ENCODE data around the gene ANKRD9. TPM values are rescaled to one million over a fixed set of nuclear protein-coding genes. Genes with fewer than 3 reads are reported as not detected.

Gene ANKRD9
- total and polyA plus RNA-seq, 2 donors (not counting 3 experiments of a cell fraction or from before 2014, with no cell fraction given): 21.0 to 24.6 TPM

DNA sequence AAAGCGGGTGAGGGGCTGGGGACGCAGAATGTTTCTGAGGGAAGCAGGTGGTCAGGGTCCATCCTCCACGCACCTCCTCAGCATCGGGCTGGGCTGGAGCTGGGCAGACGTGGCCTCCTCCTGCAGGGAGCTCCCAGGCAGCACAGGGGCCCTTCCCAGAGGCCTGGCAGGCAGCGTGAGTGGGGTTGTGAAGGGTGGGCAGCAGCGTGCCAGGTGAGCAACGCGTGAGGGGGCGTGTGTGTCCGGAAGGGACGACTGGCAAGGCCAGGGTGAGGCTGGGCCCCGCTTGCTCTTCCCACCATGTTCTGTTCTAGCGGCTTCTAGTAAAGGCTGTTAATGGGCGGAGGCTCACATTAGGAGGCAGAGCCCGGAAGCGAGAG lies 17.1 kb downstream of the ANKRD9 start:
- ChIA-PET CTCF (no interaction called here), POLR2A (no interaction called here)
- H3K4me1 ChIP-seq (ENCODE audit: control insufficient read depth, extremely low read depth, insufficient read depth, low read length): no peaks in the 10 kb centered on the region
- no TSS peak for BruUV-seq (replicated peaks)
- H3K27me3 ChIP-seq (ENCODE audit: control insufficient read depth in 2 of 2, insufficient read depth in 2 of 2, low read length in 2 of 2): no peaks in the 10 kb centered on the region
- dilution Hi-C loops (cut with MboI; ENCODE audit: extremely low pct_ligation_motif_present, low sequenced_read_pairs): no loop called here
- no peaks in the 10 kb centered on the region for H4K20me1 ChIP-seq (replicated peaks; ENCODE audit: control insufficient read depth, extremely low read depth, insufficient read depth, low read length)
- no peaks in the 10 kb centered on the region for H3K79me2 ChIP-seq (ENCODE audit: control insufficient read depth, insufficient read depth, low read length)
- H3K4me2 ChIP-seq (ENCODE audit: insufficient read depth, low read length): no peak overlapping the region
- no peaks in the 10 kb centered on the region for H3K9me1 ChIP-seq (replicated peaks; ENCODE audit: control insufficient read depth, extremely low read depth, insufficient read depth, low read length)
- H3K9ac ChIP-seq (replicated peaks; ENCODE audit: extremely low read depth, insufficient read depth, low read length): no peak overlapping the region
- intact Hi-C loops (cut with micrococcal nuclease): no loop called here
- H2AFZ ChIP-seq (ENCODE audit: low read depth, low read length): no peak overlapping the region
- no peak for TF ChIP-seq EZH2 (IDR thresholded peaks at IDR 0.05; ENCODE audit: borderline replicate concordance, low read depth, low read length, severe bottlenecking)
- TF ChIP-seq GATA2 (IDR thresholded peaks at IDR 0.05; ENCODE audit: insufficient read depth, insufficient read length, low read depth, low read length): no peak
- no peak for TF ChIP-seq JUN (IDR thresholded peaks at IDR 0.05; ENCODE audit: borderline replicate concordance, insufficient read depth, insufficient read length, low read depth)
- TF ChIP-seq, protein P1, sequence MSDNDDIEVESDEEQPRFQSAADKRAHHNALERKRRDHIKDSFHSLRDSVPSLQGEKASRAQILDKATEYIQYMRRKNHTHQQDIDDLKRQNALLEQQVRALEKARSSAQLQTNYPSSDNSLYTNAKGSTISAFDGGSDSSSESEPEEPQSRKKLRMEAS (IDR thresholded peaks at IDR 0.05; ENCODE audit: insufficient read depth, insufficient read length): no peak
- no peak for TF ChIP-seq MYC (IDR thresholded peaks at IDR 0.05; ENCODE audit: low read depth, low read length)
- TF ChIP-seq, protein P2, sequence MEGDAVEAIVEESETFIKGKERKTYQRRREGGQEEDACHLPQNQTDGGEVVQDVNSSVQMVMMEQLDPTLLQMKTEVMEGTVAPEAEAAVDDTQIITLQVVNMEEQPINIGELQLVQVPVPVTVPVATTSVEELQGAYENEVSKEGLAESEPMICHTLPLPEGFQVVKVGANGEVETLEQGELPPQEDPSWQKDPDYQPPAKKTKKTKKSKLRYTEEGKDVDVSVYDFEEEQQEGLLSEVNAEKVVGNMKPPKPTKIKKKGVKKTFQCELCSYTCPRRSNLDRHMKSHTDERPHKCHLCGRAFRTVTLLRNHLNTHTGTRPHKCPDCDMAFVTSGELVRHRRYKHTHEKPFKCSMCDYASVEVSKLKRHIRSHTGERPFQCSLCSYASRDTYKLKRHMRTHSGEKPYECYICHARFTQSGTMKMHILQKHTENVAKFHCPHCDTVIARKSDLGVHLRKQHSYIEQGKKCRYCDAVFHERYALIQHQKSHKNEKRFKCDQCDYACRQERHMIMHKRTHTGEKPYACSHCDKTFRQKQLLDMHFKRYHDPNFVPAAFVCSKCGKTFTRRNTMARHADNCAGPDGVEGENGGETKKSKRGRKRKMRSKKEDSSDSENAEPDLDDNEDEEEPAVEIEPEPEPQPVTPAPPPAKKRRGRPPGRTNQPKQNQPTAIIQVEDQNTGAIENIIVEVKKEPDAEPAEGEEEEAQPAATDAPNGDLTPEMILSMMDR (IDR thresholded peaks at IDR 0.05; ENCODE audit: extremely low read depth in 1 of 2, insufficient read depth in 1 of 2, low read depth in 1 of 2, low read length in 2 of 2): no peak
- no peak for TF ChIP-seq FOS (IDR thresholded peaks at IDR 0.05; ENCODE audit: borderline replicate concordance, insufficient read depth, low read length)
- TF ChIP-seq POLR2A (IDR thresholded peaks at IDR 0.05; ENCODE audit: low read depth, low read length): no peak
- no peak for TF ChIP-seq POLR2AphosphoS5 (IDR thresholded peaks at IDR 0.05; ENCODE audit: insufficient read depth, low read depth, low read length)
- H3K9me3 ChIP-seq (replicated peaks; ENCODE audit: control insufficient read depth, insufficient read depth, low read length): no peaks in the 10 kb centered on the region
- DNase-seq (ENCODE audit: low read depth, low spot score): no peak
- no peak for FAIRE-seq
- no peak overlapping the region for H3K4me3 ChIP-seq (replicated peaks in 1 of 3; ENCODE audit: insufficient read depth in 1 of 3, low read depth in 1 of 3, low read length in 3 of 3)
- H3K27ac ChIP-seq (ENCODE audit: insufficient read depth, low read depth, low read length): no peak overlapping the region
- H3K36me3 ChIP-seq (ENCODE audit: control insufficient read depth in 2 of 2, extremely low read depth in 1 of 2, insufficient read depth in 2 of 2, low read length in 2 of 2): peaks cover 0 to 5% of the 10 kb centered on the region in 2 experiments
